PC-9 (cell line): Measurements from ENCODE around the gene LEKR1. TPM values are rescaled to one million over a fixed set of nuclear protein-coding genes. Genes with fewer than 3 reads are reported as not detected.

ENCODE experiments used
- BruUV-seq: library from RNA; stranded (reverse); fragments of 400-500 nt; replicated peaks from 2 replicates; lab custom pipeline; 2021; lab: Mats Ljungman, UMichigan
- CTCF ChIA-PET: fragments of 300-600 bp; sonication (Branson Sonifier 250); formaldehyde crosslinking; loops from one replicate; lab custom pipeline; 2022; ENCODE audit warnings: antibody characterized with exemption; lab: Charles Lee
- POLR2A ChIA-PET: fragments of 300-600 bp; sonication (Branson Sonifier 250); formaldehyde crosslinking; loops from one replicate; lab custom pipeline; 2022; ENCODE audit warnings: antibody characterized with exemption; ENCODE audit not compliant: unreplicated experiment; lab: Charles Lee
- DNase-seq, 2 experiments: peaks; one replicate each; pipeline versions ENCODE4 v3.0.0 to v3.0.0-alpha.2; 2015 to 2022; ENCODE audit warnings: mixed read lengths in 1 of 2
- H2AFZ ChIP-seq: fragments of 200-600 bp; sonication (generic); 2 replicates; pipeline ENCODE4 v1.8.1; 2017; ENCODE audit warnings: antibody characterized with exemption
- H3F3A ChIP-seq: fragments of 200-600 bp; sonication (generic); 2 replicates; pipeline ENCODE4 v1.8.1; 2017; ENCODE audit warnings: antibody characterized with exemption, mild to moderate bottlenecking, low read depth; ENCODE audit not compliant: insufficient read depth
- H3K27ac ChIP-seq: fragments of 200-600 bp; sonication (generic); 2 replicates; pipeline ENCODE4 v1.6.1; 2016; ENCODE audit warnings: mixed run types
- H3K27me3 ChIP-seq: fragments of 200-600 bp; sonication (generic); 2 replicates; pipeline ENCODE4 v1.6.1; 2016; ENCODE audit warnings: low read depth, mixed run types; ENCODE audit not compliant: insufficient read depth
- H3K36me3 ChIP-seq: fragments of 200-600 bp; sonication (generic); 2 replicates; pipeline ENCODE4 v1.6.1; 2016; ENCODE audit warnings: low read depth, mixed run types
- H3K4me1 ChIP-seq: fragments of 200-600 bp; sonication (generic); replicated peaks from 2 replicates; pipeline ENCODE4 v1.6.1; 2016; ENCODE audit warnings: mixed run types; ENCODE audit not compliant: insufficient read depth
- H3K4me2 ChIP-seq: fragments of 200-600 bp; sonication (generic); 2 replicates; pipeline ENCODE4 v1.6.1; 2017; ENCODE audit warnings: mixed run types
- H3K4me3 ChIP-seq: fragments of 200-600 bp; sonication (generic); 2 replicates; pipeline ENCODE4 v1.6.1; 2016; ENCODE audit warnings: mixed run types
- H3K79me2 ChIP-seq: fragments of 200-600 bp; sonication (generic); 2 replicates; pipeline ENCODE4 v1.6.1; 2017; ENCODE audit warnings: low read depth, mixed run types
- H3K9me2 ChIP-seq: fragments of 200-600 bp; sonication (generic); 2 replicates; pipeline ENCODE4 v1.8.1; 2017; ENCODE audit warnings: mild to moderate bottlenecking; ENCODE audit not compliant: insufficient read depth
- H3K9me3 ChIP-seq: fragments of 200-600 bp; sonication (generic); 2 replicates; pipeline ENCODE4 v1.8.1; 2016; ENCODE audit warnings: low read depth; ENCODE audit not compliant: insufficient read depth
- H4K20me1 ChIP-seq: fragments of 200-600 bp; sonication (generic); 2 replicates; pipeline ENCODE4 v1.8.1; 2017; ENCODE audit not compliant: insufficient read depth
- CTCF ChIP-seq: fragments of 200-600 bp; sonication (generic); conservative IDR thresholded peaks from 2 replicates; pipeline ENCODE4 v1.6.1; 2017; ENCODE audit warnings: mixed run types, antibody characterized with exemption, mild to moderate bottlenecking, moderate library complexity
- EZH2 ChIP-seq: fragments of 200-600 bp; sonication (generic); IDR thresholded peaks from 2 replicates; pipeline ENCODE4 v1.8.0; 2017; ENCODE audit warnings: antibody characterized with exemption, low read depth
- intact Hi-C: fragments of 100-400 bp; cut with micrococcal nuclease; formaldehyde crosslinking; loops from one replicate; pipeline ENCODE4 v1.10.0; 2022; ENCODE audit not compliant: unreplicated experiment
- total RNA-seq: library from RNA; stranded (reverse); gene quantifications from 2 replicates; pipeline ENCODE4 v1.2.3, GENCODE V29; 2021

Gene LEKR1
- total RNA-seq, 1 experiment from 2014 or later, result 3.9 TPM

- Histone ChIP-seq H3K4me2 (no peak overlapping the region), H3K4me1 (no peaks in the 10 kb centered on the region), H3F3A (no peaks in the 10 kb centered on the region), H2AFZ (no peak overlapping the region), H3K27ac (no peak overlapping the region), H3K9me3 (no peaks in the 10 kb centered on the region), H3K36me3 (no peaks in the 10 kb centered on the region), H3K79me2 (no peaks in the 10 kb centered on the region), H3K9me2 (no peaks in the 10 kb centered on the region), H4K20me1 (no peaks in the 10 kb centered on the region), H3K4me3 (no peak overlapping the region), H3K27me3 (no peaks in the 10 kb centered on the region)
- BruUV-seq, result no TSS peak
- ChIA-PET CTCF (no interaction called here), POLR2A (interaction anchor here (0.7 kb wide), 1 partner anchor 947 kb away, joined by 5 read pairs; no protein-coding TSS in a partner anchor)
- TF ChIP-seq CTCF (no peak), EZH2 (no peak)
- no peak for DNase-seq
- intact Hi-C loops, result no loop called here
Measured at GRCh38 chr3:156920399-156920798, 94.2 kb downstream of the LEKR1 start.

- intact Hi-C loops, result no loop called here
- no peak overlapping the region for H2AFZ ChIP-seq
- H3K27ac ChIP-seq, result no peak overlapping the region
- no peaks in the 10 kb centered on the region for H3K9me3 ChIP-seq
- H3K9me2 ChIP-seq, result no peaks in the 10 kb centered on the region
- CTCF ChIA-PET, result no interaction called here
- no peaks in the 10 kb centered on the region for H3F3A ChIP-seq
- no peak overlapping the region for H3K4me3 ChIP-seq
- H4K20me1 ChIP-seq, result no peaks in the 10 kb centered on the region
- no peaks in the 10 kb centered on the region for H3K36me3 ChIP-seq
- POLR2A ChIA-PET, result no interaction called here
- H3K4me2 ChIP-seq, result no peak overlapping the region
- H3K4me1 ChIP-seq, result no peaks in the 10 kb centered on the region
- DNase-seq, result no peak
- TF ChIP-seq CTCF, result no peak
- no peak for TF ChIP-seq EZH2
- H3K79me2 ChIP-seq, result no peaks in the 10 kb centered on the region
- no TSS peak for BruUV-seq
- no peaks in the 10 kb centered on the region for H3K27me3 ChIP-seq
Measured at GRCh38 chr3:156923349-156923748, 97.2 kb downstream of the LEKR1 start.

- intact Hi-C loops, result no loop called here
- BruUV-seq, result no TSS peak
- POLR2A ChIA-PET, result no interaction called here
Measured at GRCh38 chr3:156938724-156939123, 112.6 kb downstream of the LEKR1 start.

More at GRCh38 chr3:156938724-156939123, 112.6 kb downstream of the LEKR1 start:
- no peak overlapping the region for H2AFZ ChIP-seq
- H3F3A ChIP-seq, result no peaks in the 10 kb centered on the region
- no peak overlapping the region for H3K4me3 ChIP-seq
- H3K27me3 ChIP-seq, result no peaks in the 10 kb centered on the region
- no peak overlapping the region for H3K27ac ChIP-seq
- no peak for TF ChIP-seq EZH2
- no peak for TF ChIP-seq CTCF
- no peaks in the 10 kb centered on the region for H3K4me1 ChIP-seq
- no peaks in the 10 kb centered on the region for H3K79me2 ChIP-seq
- no peak overlapping the region for H3K4me2 ChIP-seq
- H3K36me3 ChIP-seq, result no peaks in the 10 kb centered on the region
- DNase-seq, result no peak
- CTCF ChIA-PET, result no interaction called here
- H3K9me2 ChIP-seq, result no peaks in the 10 kb centered on the region
- no peaks in the 10 kb centered on the region for H3K9me3 ChIP-seq
- no peaks in the 10 kb centered on the region for H4K20me1 ChIP-seq
